GM21786 (cell line): ENCODE measurements around the gene SERPINB10.

Experiments
- ATAC-seq: cut with Tn5 transposase; IDR thresholded peaks from one replicate; pipeline ENCODE4 v1.9.1; 2021; ENCODE audit not compliant: unreplicated experiment

SERPINB10 gene

DNA sequence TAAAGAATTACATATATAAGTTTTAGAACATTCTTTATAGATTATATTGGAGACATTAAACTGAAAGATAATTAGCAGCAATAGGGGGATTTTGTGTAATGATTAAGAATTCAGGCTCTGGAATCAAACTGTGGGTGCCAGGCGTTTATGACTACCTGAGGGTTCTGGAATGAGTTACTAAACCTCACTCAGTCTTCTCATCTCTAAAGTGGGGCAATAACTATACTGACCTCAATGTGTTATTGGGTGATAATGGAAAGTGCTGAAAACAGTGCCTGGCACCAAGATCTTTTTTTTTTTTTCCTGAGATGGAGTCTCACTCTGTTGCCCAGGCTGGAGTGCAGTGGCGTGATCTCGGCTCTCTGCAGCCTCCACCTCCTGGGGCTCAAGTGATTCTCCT, 69.3 kb downstream of the SERPINB10 start:
- no peak for ATAC-seq

DNA sequence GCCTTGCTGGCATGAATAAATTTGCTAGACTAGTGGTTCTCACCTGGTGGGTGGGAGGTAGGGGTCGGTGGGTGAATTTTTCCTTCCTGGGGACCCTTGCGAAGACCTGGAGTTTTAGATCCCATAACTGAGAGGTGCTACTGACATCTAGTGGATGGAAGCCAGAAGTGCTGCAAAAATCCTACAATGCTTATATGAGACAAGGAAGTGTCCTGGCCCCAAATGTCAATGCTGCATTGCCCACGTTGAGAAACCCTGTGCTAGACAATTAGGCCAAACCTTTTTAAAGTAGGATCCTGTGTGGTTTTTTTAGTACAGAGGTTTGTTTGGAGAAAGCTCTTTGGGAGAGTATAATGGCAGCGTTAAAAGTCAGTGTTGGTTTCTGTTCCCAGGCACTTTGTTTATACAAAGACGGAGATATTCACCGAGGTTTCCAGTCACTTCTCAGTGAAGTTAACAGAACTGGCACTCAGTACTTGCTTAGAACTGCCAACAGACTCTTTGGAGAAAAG, 71.7 kb downstream of the SERPINB10 start:
- peak; percentile 69 for ATAC-seq

DNA sequence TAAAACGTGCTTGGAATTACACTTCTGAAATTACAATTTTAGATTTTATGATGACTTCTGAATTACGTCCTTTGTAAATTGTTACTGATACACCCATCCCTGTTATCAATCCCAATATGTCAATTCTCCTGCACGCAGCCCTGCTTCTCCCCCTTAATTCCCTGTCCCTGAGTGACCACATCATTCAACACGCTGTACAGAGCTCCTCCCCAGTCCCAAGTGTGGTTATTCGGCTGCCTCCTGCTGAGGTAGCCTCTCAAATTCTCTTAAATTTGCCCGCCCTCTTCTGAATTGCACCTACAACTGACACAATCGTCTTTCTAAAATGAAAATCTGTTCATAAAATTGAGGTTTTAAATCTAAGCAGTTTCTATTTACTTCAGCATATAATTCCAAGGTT, 72.3 kb downstream of the SERPINB10 start:
- ATAC-seq, result no peak

DNA sequence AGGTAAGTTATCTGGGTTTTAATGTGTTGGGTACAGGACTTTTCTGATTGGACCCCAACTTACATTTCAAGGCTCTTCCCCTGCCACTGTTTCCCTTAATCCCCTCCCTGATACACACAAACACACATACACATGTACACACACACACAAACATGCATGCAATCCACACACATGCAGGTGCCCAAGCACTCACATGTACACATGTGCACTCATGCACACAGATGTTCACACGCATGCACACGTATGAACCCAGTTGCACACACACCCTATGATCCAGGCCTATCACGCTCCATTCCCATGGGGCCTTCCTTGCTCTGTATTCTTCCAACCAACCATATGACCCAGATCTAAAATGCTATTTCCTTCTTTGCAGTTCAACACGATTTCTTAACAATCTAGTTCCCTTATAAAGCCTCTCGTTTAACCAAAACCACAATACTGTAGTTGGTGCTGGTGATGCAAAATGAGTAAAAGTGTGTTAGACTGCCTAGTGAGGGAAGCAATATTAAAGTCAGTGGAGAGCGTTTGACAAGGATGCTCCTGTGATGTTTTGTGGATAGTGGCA, 73.2 kb downstream of the SERPINB10 start:
- ATAC-seq, result no peak

DNA sequence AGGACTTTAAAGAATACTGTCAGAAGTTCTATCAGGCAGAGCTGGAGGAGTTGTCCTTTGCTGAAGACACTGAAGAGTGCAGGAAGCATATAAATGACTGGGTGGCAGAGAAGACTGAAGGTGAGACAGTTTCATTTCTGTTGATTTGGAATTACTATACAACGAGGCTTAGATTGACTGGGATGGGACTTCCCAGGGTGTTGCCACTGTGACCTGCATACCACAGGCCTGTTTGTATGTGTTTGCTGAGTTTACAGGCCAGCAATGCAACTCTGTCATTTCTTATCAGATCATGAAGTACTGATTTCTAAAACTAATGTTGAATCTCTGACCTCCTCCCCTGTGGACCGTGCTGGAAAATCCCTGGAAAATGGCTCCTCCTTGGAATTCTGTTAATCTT, 74.0 kb downstream of the SERPINB10 start:
- no peak for ATAC-seq

DNA sequence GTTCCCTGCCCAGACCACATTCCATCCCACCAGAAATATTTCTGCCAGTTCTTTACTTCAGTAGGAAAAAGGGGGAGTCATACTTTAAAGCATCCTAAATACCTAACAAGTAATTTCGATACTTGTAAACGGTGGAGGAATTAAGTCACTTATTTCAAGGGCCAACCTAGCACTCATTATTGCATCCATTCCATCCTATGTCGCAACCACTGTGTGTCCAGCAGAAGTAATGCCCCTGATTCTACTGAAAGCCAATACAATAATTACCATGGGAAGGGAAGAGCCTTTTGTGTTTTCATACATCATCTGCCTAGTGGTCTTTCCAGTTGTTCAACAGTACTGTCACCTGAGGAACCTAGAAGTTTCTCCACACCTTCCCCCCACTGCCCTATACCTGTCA, 74.6 kb downstream of the SERPINB10 start:
- ATAC-seq, result no peak
